ENCODE results near the gene FBXO46. TPM values are rescaled to one million over a fixed set of nuclear protein-coding genes. Genes with fewer than 3 reads are reported as not detected.

FBXO46 gene
- total RNA-seq, 6 donors from 2014 or later, result 12.0 to 21.1 (median 20.6) TPM

GRCh38 chr19:45663800-45664199 is 66.9 kb downstream of the FBXO46 start:
- no peaks in the 10 kb centered on the region for H3K36me3 ChIP-seq
- H3K9me3 ChIP-seq, result no peaks in the 10 kb centered on the region
- H3K27me3 ChIP-seq, result peaks cover 0 to 14% (median 1%) of the 10 kb centered on the region in 4 donors
- DNase-seq (no peak), ATAC-seq (ENCODE audit: low FRiP score in 2 of 2) (no peak)
- peaks cover 10 to 14% (median 12%) of the 10 kb centered on the region in 4 donors for H3K4me1 ChIP-seq
- H3K4me3 ChIP-seq, result no peak overlapping the region
- WGBS, 2 donors, result 91 to 100% methylated on average over 1 of the region's 1 CpG
- no peak overlapping the region for H3K27ac ChIP-seq
- TF ChIP-seq, protein P1, sequence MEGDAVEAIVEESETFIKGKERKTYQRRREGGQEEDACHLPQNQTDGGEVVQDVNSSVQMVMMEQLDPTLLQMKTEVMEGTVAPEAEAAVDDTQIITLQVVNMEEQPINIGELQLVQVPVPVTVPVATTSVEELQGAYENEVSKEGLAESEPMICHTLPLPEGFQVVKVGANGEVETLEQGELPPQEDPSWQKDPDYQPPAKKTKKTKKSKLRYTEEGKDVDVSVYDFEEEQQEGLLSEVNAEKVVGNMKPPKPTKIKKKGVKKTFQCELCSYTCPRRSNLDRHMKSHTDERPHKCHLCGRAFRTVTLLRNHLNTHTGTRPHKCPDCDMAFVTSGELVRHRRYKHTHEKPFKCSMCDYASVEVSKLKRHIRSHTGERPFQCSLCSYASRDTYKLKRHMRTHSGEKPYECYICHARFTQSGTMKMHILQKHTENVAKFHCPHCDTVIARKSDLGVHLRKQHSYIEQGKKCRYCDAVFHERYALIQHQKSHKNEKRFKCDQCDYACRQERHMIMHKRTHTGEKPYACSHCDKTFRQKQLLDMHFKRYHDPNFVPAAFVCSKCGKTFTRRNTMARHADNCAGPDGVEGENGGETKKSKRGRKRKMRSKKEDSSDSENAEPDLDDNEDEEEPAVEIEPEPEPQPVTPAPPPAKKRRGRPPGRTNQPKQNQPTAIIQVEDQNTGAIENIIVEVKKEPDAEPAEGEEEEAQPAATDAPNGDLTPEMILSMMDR (IDR thresholded peaks at IDR 0.05), result no peak
- TF ChIP-seq POLR2A (IDR thresholded peaks at IDR 0.05) (no peak), POLR2AphosphoS5 (IDR thresholded peaks at IDR 0.05) (no peak), EP300 (IDR thresholded peaks at IDR 0.05) (no peak)

GRCh38 chr19:45660636-45661035 is 70.1 kb downstream of the FBXO46 start:
- Histone ChIP-seq H3K9me3 (no peaks in the 10 kb centered on the region), H3K36me3 (no peaks in the 10 kb centered on the region), H3K4me1 (no peaks in the 10 kb centered on the region), H3K27ac (no peak overlapping the region), H3K4me3 (no peak overlapping the region), H3K27me3 (no peaks in the 10 kb centered on the region)
- TF ChIP-seq POLR2AphosphoS5 (IDR thresholded peaks at IDR 0.05), result no peak
- no peak for TF ChIP-seq POLR2A (IDR thresholded peaks at IDR 0.05)
- DNase-seq, result no peak
- WGBS, 2 donors, result 43 to 49% methylated on average over 7 to 8 of the region's 8 CpGs
- no peak for ATAC-seq (ENCODE audit: low FRiP score in 2 of 2)

Small RNA genes lying within 50 kb of the gene (small RNA-seq; reads per million reads assigned to genes)
- 0 to 0.85 (median 0.27) reads per million in 4 donors for gene MIR642A

Other genes with a start within 250 kb of the FBXO46 start
- 10 to 100 TPM in 3 of 6 donors, 1 to 10 TPM in 3; 5.2 to 17.8 (median 11.1) TPM for gene RTN2, start 233.8 kb downstream of the FBXO46 start, total RNA-seq
- 1 to 10 TPM in 3 of 6 donors, under 1 TPM in 2, not detected in 1; 0.89 to 6.3 (median 1.1) TPM for gene PPM1N, start 232.5 kb downstream of the FBXO46 start, total RNA-seq
- 100 to 1,000 TPM in 4 of 6 donors, 10 to 100 TPM in 2; 68.1 to 266 (median 143) TPM for gene VASP, start 223.4 kb downstream of the FBXO46 start, total RNA-seq
- 10 to 100 TPM in 5 of 6 donors, 1 to 10 TPM in 1; 9.9 to 14.3 (median 12.7) TPM for gene OPA3, start 146.1 kb downstream of the FBXO46 start, total RNA-seq
- 10 to 100 TPM in 2 of 6 donors, 1 to 10 TPM in 4; 1.0 to 22.1 (median 6.8) TPM for gene GPR4, start 128.7 kb downstream of the FBXO46 start, total RNA-seq
- gene EML2, start 91.5 kb downstream of the FBXO46 start, total RNA-seq, result 10 to 100 TPM; 34.1 to 70.2 (median 48.2) TPM
- 10 to 100 TPM in 1 of 6 donors, 1 to 10 TPM in 5; 2.9 to 17.8 (median 6.0) TPM for gene GIPR, start 62.7 kb downstream of the FBXO46 start, total RNA-seq
- 100 to 1,000 TPM in 5 of 6 donors, 10 to 100 TPM in 1; 58.7 to 261 (median 161) TPM for gene SNRPD2, start 38.9 kb downstream of the FBXO46 start, total RNA-seq
- 10 to 100 TPM in 3 of 6 donors, 1 to 10 TPM in 3; 7.1 to 18.3 (median 10.1) TPM for gene QPCTL, start 38.2 kb downstream of the FBXO46 start, total RNA-seq
- gene MEIOSIN, start 2.5 kb upstream of the FBXO46 start, total RNA-seq, result not detected
- 10 to 100 TPM in 4 of 6 donors, 1 to 10 TPM in 2; 6.2 to 36.7 (median 17.8) TPM for gene SIX5, start 38.4 kb upstream of the FBXO46 start, total RNA-seq
- 100 to 1,000 TPM in 1 of 6 donors, 10 to 100 TPM in 5; 24.2 to 192 (median 43.8) TPM for gene DMPK, start 51.6 kb upstream of the FBXO46 start, total RNA-seq
- 100 to 1,000 TPM in 1 of 6 donors, 10 to 100 TPM in 5; 29.4 to 109 (median 57.4) TPM for gene DMWD, start 61.9 kb upstream of the FBXO46 start, total RNA-seq
- gene RSPH6A, start 84.4 kb upstream of the FBXO46 start, total RNA-seq, result 1 to 10 TPM in 1 of 6 donors, under 1 TPM in 3, not detected in 2; 0.15 to 5.2 (median 0.32) TPM
- gene SYMPK, start 132.3 kb upstream of the FBXO46 start, total RNA-seq, result 100 to 1,000 TPM in 2 of 6 donors, 10 to 100 TPM in 4; 35.0 to 345 (median 76.0) TPM
- gene FOXA3, start 133.4 kb upstream of the FBXO46 start, total RNA-seq, result 1 to 10 TPM in 1 of 6 donors, under 1 TPM in 2, not detected in 3; 0.46 to 1.2 (median 0.46) TPM
- gene IRF2BP1, start 155.2 kb upstream of the FBXO46 start, total RNA-seq, result 10 to 100 TPM; 23.2 to 36.5 (median 30.5) TPM
- 10 to 100 TPM in 2 of 6 donors, 1 to 10 TPM in 4; 2.3 to 13.6 (median 9.2) TPM for gene MYPOP, start 171.7 kb upstream of the FBXO46 start, total RNA-seq
- gene NANOS2, start 183.9 kb upstream of the FBXO46 start, total RNA-seq, result not detected
- 10 to 100 TPM in 4 of 6 donors, 1 to 10 TPM in 2; 4.7 to 19.0 (median 13.9) TPM for gene NOVA2, start 243.0 kb upstream of the FBXO46 start, total RNA-seq

Measured in upper lobe of left lung (tissue), 6 donors.